SJCRH30 (cell line): ENCODE measurements around the gene KRTAP4-2. TPM values are rescaled to one million over a fixed set of nuclear protein-coding genes. Genes with fewer than 3 reads are reported as not detected.
"Not testable (repeated sequence)": the region's sequence is repeated elsewhere in the genome, so short reads cannot be mapped to it uniquely, and the experiment has no call there.

Experiments used
- DNase-seq, 2 experiments: peaks; one replicate each; pipeline ENCODE4 v3.0.0-alpha.2; 2015 to 2020
- H3K27ac ChIP-seq: fragments of 250-450 bp; sonication (Bioruptor Pico); 2 replicates; pipeline ENCODE4 v1.5.1; 2020; ENCODE audit warnings: mild to moderate bottlenecking, moderate library complexity
- H3K27me3 ChIP-seq: fragments of 250-450 bp; sonication (Bioruptor Pico); 2 replicates; pipeline ENCODE4 v1.5.1; 2020; ENCODE audit warnings: mild to moderate bottlenecking, moderate library complexity
- H3K36me3 ChIP-seq: fragments of 250-450 bp; sonication (Bioruptor Pico); 2 replicates; pipeline ENCODE4 v1.5.1; 2020; ENCODE audit warnings: mild to moderate bottlenecking, moderate library complexity
- H3K4me1 ChIP-seq: fragments of 250-450 bp; sonication (Bioruptor Pico); 2 replicates; pipeline ENCODE4 v1.5.1; 2020; ENCODE audit warnings: mild to moderate bottlenecking, moderate library complexity
- H3K4me3 ChIP-seq: fragments of 250-450 bp; sonication (Bioruptor Pico); 2 replicates; pipeline ENCODE4 v1.5.1; 2020; ENCODE audit warnings: mild to moderate bottlenecking, moderate library complexity
- H3K9me3 ChIP-seq: fragments of 250-450 bp; sonication (Bioruptor Pico); replicated peaks from 2 replicates; pipeline ENCODE4 v1.5.1; 2020; ENCODE audit warnings: mild to moderate bottlenecking, moderate library complexity
- total RNA-seq: library from RNA; depleted of rRNA; stranded (reverse); fragments of >200 nt; shearing (Covaris generic); gene quantifications from 2 replicates; pipeline ENCODE4 v1.2.3, GENCODE V29; 2014; rRNA removed

The KRTAP4-2 gene
- total RNA-seq, 1 experiment from 2014 or later = 0.14 TPM

GRCh38 chr17:41147531-41148204 is 30.4 kb downstream of the KRTAP4-2 start:
- no peak for DNase-seq
- Histone ChIP-seq H3K27ac (no peak overlapping the region), H3K4me1 (no peaks in the 10 kb centered on the region), H3K27me3 (no peaks in the 10 kb centered on the region), H3K9me3 (peaks cover 5% of the 10 kb centered on the region; the same call in 1 of the 2 replicates), H3K36me3 (no peaks in the 10 kb centered on the region), H3K4me3 (no peak overlapping the region)

DNA sequence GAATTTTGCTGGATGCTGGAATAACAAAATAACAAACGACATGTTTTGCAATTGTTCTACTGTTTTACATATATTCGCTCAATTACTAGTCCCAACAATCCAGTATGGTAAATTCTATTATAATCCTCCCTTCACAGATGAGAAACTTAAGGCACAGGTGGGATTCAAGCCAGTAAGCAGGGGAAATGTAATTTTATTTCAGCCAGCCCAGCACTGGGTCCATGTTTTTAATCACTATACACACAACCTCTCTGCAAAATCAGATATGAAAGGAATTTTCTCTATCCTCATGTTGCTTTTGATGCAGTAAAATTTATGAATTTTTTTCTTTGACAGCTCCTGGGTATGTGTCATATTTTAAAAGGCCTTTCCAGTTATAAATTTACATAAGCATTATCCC is 32.8 kb downstream of the KRTAP4-2 start:
- Histone ChIP-seq H3K9me3 (peaks cover 11% of the 10 kb centered on the region), H3K27me3 (no peaks in the 10 kb centered on the region), H3K27ac (no peak overlapping the region), H3K4me1 (no peaks in the 10 kb centered on the region), H3K36me3 (no peaks in the 10 kb centered on the region), H3K4me3 (no peak overlapping the region)
- DNase-seq = no peak

- DNase-seq = no peak
- Histone ChIP-seq H3K4me3 (no peak overlapping the region), H3K27me3 (no peaks in the 10 kb centered on the region), H3K27ac (no peak overlapping the region), H3K4me1 (no peaks in the 10 kb centered on the region), H3K9me3 (peaks cover 11% of the 10 kb centered on the region), H3K36me3 (no peaks in the 10 kb centered on the region)
Measured at GRCh38 chr17:41144846-41145245, 33.2 kb downstream of the KRTAP4-2 start.

DNA sequence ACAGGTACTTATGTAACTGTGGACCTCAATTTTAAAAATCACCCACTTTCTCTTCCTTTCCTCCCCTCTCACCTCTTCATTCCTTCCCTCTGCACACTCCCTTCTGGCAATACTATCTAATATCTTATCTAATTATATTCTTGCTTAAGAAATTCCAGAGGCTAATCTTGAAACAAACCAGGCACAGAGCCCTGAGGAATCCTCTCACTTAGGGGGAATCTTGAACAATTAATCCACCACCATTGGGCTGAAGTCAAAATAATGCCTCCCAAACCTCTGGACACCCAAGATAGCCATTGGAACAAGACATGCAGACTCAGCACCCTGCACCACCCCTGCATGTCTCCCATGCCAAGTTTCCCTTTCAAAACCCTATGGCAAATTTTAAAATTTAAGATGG is 36.7 kb downstream of the KRTAP4-2 start:
- peaks cover 11% of the 10 kb centered on the region for H3K9me3 ChIP-seq
- H3K36me3 ChIP-seq = no peaks in the 10 kb centered on the region
- no peak overlapping the region for H3K27ac ChIP-seq
- no peaks in the 10 kb centered on the region for H3K4me1 ChIP-seq
- no peak overlapping the region for H3K4me3 ChIP-seq
- H3K27me3 ChIP-seq = no peaks in the 10 kb centered on the region
- DNase-seq = no peak

DNA sequence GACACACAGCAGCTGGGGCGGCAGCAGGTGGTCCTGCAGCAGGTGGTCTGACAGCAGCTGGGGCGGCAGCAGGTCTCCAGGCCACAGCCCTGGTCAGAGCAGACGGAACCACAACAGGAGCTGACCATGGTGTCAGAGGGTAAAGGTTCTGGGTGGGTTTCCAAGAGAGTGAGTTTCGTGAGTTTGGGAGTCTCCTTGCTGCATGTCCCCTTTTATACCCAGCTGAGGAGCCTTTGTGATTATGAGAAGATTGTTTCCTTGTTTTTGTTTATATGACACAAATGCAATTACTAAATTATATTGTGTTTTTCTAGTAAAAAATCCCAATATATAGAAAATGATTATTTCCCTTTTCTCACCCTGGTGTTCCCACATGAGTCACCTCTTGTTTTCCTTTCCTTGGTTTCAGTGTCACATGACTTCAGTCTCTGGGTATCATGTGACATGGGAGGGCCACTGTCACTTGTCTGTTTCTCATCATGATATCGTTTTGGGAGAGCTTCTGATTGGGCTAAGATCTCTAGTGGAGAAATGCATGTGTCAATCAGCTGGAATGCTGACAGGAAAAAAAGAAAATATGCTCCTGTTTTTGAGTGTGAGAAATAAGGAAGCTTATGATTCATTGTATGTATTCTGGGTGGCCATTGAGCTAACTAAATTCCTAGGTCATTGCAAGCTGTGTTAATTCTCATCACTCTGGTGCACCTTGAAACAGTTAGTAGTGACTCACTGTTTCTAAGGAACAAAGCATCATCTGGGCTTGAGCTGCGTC is 37.5 kb downstream of the KRTAP4-2 start, which contains the start of gene KRTAP4-6:
TSS of gene KRTAP4-6 (minus strand) at position 185 of the 772 bp plus-strand sequence. CDS start at position 128, 57 bp downstream.
- DNase-seq = peak in 1 of 2 experiments; percentile 11
- Histone ChIP-seq H3K36me3 (no peaks in the 10 kb centered on the region), H3K27me3 (no peaks in the 10 kb centered on the region), H3K4me1 (no peaks in the 10 kb centered on the region), H3K4me3 (no peak within 1 kb of the TSS), H3K9me3 (peaks cover 11% of the 10 kb centered on the region), H3K27ac (peak within 1 kb of the TSS; percentile 23; the same call in 1 of the 2 replicates)

DNA sequence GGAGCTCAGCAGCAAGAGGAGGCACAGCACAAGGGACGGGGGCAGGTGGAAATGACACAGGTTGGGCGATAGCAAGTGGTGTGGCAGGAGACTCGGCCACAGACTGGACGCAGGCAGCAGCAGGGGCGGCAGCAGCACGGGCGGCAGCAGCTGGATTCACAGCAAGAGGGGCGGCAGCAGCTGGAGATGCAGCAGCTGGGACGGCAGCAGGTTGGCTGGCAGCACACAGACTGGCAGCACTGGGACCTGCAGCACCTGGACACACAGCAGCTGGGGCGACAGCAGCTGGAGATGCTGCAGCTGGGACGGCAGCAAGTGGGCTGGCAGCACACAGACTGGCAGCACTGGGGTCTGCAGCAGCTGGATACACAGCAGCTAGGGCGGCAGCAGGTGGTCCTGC is 38.2 kb downstream of the KRTAP4-2 start:
- not testable (repeated sequence) for H3K27me3 ChIP-seq, H3K4me3 ChIP-seq, H3K36me3 ChIP-seq, H3K4me1 ChIP-seq
- Histone ChIP-seq H3K27ac (peak overlapping the region; percentile 23; the same call in 1 of the 2 replicates), H3K9me3 (peaks cover 11% of the 10 kb centered on the region)
- peak; percentile 63 to 70 for DNase-seq

DNA sequence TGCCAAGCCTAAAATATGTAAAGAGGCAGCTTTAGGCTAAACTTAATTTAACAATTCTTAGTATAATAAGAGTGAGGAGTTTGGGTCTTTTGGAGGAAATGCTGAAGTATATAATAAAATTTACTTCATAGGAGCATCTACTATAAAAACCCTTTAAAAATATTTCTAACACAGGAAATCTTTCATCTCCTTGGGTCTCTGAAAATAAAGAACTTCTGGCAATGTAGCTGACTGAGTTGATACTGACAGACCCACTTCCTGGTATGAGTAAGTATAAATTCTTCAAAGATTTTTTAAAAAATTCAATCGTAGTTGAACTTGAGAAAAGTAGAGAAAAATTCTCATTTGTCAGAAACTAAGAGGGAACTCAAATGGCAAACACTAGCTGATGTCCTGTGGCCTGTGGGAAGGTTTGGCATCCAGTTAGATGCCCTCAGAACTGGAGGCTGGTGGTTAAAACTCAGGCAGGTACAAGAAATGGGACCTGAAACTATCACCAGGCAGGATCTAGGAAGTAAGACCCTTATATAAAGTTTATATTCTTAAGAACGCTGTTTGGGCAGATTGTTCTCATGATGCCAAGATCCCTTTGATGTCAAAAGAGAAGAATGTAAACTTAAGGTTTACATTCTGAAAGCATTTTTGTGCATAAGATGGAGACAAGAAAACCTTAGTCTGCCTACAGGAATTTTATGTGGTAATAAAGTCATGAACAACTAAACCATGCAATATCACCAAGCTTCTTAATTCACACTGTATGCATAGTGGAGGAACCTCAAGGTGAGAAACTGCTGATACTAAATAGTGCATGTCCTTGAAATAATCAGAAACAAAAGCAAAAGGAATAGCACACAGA is 43.9 kb downstream of the KRTAP4-2 start:
- H3K27ac ChIP-seq = no peak overlapping the region
- no peaks in the 10 kb centered on the region for H3K27me3 ChIP-seq
- H3K9me3 ChIP-seq = no peaks in the 10 kb centered on the region; the same call in 1 of the 2 replicates
- H3K4me1 ChIP-seq = no peaks in the 10 kb centered on the region
- DNase-seq = no peak
- H3K4me3 ChIP-seq = no peak overlapping the region
- H3K36me3 ChIP-seq = no peaks in the 10 kb centered on the region

DNA sequence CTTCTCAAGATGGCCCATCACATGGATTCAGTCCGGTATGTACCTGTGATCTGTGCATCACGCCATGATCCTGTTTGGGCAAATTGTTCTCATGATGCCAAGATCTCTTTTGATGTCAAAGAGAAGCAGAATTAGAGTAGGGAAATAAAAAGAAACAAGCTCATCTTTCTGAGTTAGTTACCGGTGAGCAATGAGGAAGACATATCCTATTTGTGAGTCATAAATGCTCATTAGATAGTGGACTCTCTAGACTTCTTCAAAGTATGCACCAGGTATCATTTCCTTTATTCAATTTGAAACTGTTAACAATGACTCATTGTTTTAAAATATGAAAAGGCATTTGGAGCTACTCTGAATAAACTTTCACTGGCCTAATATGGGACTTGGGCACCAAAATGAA is 46.0 kb downstream of the KRTAP4-2 start:
- Histone ChIP-seq H3K4me3 (no peak overlapping the region), H3K9me3 (no peaks in the 10 kb centered on the region; the same call in 1 of the 2 replicates), H3K27ac (no peak overlapping the region), H3K27me3 (no peaks in the 10 kb centered on the region), H3K4me1 (no peaks in the 10 kb centered on the region), H3K36me3 (no peaks in the 10 kb centered on the region)
- DNase-seq = no peak

Other genes with a start within 250 kb of the KRTAP4-2 start
- not detected in 2 replicates for gene KRT23, start 240.6 kb downstream of the KRTAP4-2 start, total RNA-seq
- not detected in 2 replicates for gene KRT39, start 211.3 kb downstream of the KRTAP4-2 start, total RNA-seq
- not detected in 2 replicates for gene KRT40, start 193.9 kb downstream of the KRTAP4-2 start, total RNA-seq
- not detected in 2 replicates for gene KRTAP3-3, start 184.1 kb downstream of the KRTAP4-2 start, total RNA-seq
- gene KRTAP3-2, start 178.3 kb downstream of the KRTAP4-2 start, total RNA-seq = not detected in 2 replicates
- not detected in 2 replicates for gene KRTAP3-1, start 169.1 kb downstream of the KRTAP4-2 start, total RNA-seq
- not detected in 2 replicates for gene KRTAP1-5, start 151.0 kb downstream of the KRTAP4-2 start, total RNA-seq
- gene KRTAP1-4, start 148.0 kb downstream of the KRTAP4-2 start, total RNA-seq = not detected in 2 replicates
- gene KRTAP1-3, start 143.3 kb downstream of the KRTAP4-2 start, total RNA-seq = not detected in 2 replicates
- gene KRTAP1-1, start 136.8 kb downstream of the KRTAP4-2 start, total RNA-seq = not detected in 2 replicates
- not detected in 2 replicates for gene KRTAP2-1, start 130.9 kb downstream of the KRTAP4-2 start, total RNA-seq
- gene KRTAP2-2, start 123.0 kb downstream of the KRTAP4-2 start, total RNA-seq = not detected in 2 replicates
- gene KRTAP2-3, start 118.1 kb downstream of the KRTAP4-2 start, total RNA-seq = not detected in 2 replicates
- gene KRTAP2-4, start 112.3 kb downstream of the KRTAP4-2 start, total RNA-seq = not detected in 2 replicates
- 0.18 TPM in 1 of 2 replicates, not detected in the other for gene KRTAP4-7, start 94.1 kb downstream of the KRTAP4-2 start, total RNA-seq
- not detected in 2 replicates for gene KRTAP4-8, start 80.1 kb downstream of the KRTAP4-2 start, total RNA-seq
- gene KRTAP4-16, start 76.0 kb downstream of the KRTAP4-2 start, total RNA-seq = not detected in 2 replicates
- gene KRTAP4-9, start 72.8 kb downstream of the KRTAP4-2 start, total RNA-seq = not detected in 2 replicates
- not detected in 2 replicates for gene KRTAP4-11, start 59.8 kb downstream of the KRTAP4-2 start, total RNA-seq
- 0.22 TPM in 1 of 2 replicates, not detected in the other for gene KRTAP4-12, start 54.0 kb downstream of the KRTAP4-2 start, total RNA-seq
- gene KRTAP4-6, start 37.7 kb downstream of the KRTAP4-2 start, total RNA-seq = not detected in 2 replicates
- not detected in 2 replicates for gene KRTAP4-5, start 28.4 kb downstream of the KRTAP4-2 start, total RNA-seq
- not detected in 2 replicates for gene KRTAP4-4, start 17.5 kb downstream of the KRTAP4-2 start, total RNA-seq
- not detected in 2 replicates for gene KRTAP4-3, start 10.0 kb downstream of the KRTAP4-2 start, total RNA-seq
- gene KRTAP4-1, start 6.7 kb upstream of the KRTAP4-2 start, total RNA-seq = not detected in 2 replicates
- not detected in 2 replicates for gene KRTAP9-1, start 11.7 kb upstream of the KRTAP4-2 start, total RNA-seq
- gene KRTAP9-2, start 48.4 kb upstream of the KRTAP4-2 start, total RNA-seq = not detected in 2 replicates
- gene KRTAP9-3, start 54.2 kb upstream of the KRTAP4-2 start, total RNA-seq = not detected in 2 replicates
- not detected in 2 replicates for gene KRTAP9-8, start 59.8 kb upstream of the KRTAP4-2 start, total RNA-seq
- 0.10 TPM in 1 of 2 replicates, not detected in the other for gene KRTAP9-4, start 71.5 kb upstream of the KRTAP4-2 start, total RNA-seq
- gene KRTAP9-9, start 77.2 kb upstream of the KRTAP4-2 start, total RNA-seq = not detected in 2 replicates
- not detected in 2 replicates for gene KRTAP9-6, start 87.2 kb upstream of the KRTAP4-2 start, total RNA-seq
- not detected in 2 replicates for gene KRTAP9-7, start 97.5 kb upstream of the KRTAP4-2 start, total RNA-seq
- not detected in 2 replicates for gene KRTAP29-1, start 124.6 kb upstream of the KRTAP4-2 start, total RNA-seq
- not detected in 2 replicates for gene KRTAP16-1, start 131.1 kb upstream of the KRTAP4-2 start, total RNA-seq
- gene KRTAP17-1, start 137.5 kb upstream of the KRTAP4-2 start, total RNA-seq = not detected in 2 replicates
- not detected in 2 replicates for gene KRT33A, start 172.6 kb upstream of the KRTAP4-2 start, total RNA-seq
- gene KRT33B, start 191.6 kb upstream of the KRTAP4-2 start, total RNA-seq = not detected in 2 replicates
- 0.08 TPM in 1 of 2 replicates, not detected in the other for gene KRT34, start 204.1 kb upstream of the KRTAP4-2 start, total RNA-seq
- 0.08 TPM in 1 of 2 replicates, not detected in the other for gene KRT31, start 219.4 kb upstream of the KRTAP4-2 start, total RNA-seq
- gene KRT37, start 246.4 kb upstream of the KRTAP4-2 start, total RNA-seq = not detected in 2 replicates